Measurements from ENCODE around the gene ST14.

ST14 gene

DNA sequence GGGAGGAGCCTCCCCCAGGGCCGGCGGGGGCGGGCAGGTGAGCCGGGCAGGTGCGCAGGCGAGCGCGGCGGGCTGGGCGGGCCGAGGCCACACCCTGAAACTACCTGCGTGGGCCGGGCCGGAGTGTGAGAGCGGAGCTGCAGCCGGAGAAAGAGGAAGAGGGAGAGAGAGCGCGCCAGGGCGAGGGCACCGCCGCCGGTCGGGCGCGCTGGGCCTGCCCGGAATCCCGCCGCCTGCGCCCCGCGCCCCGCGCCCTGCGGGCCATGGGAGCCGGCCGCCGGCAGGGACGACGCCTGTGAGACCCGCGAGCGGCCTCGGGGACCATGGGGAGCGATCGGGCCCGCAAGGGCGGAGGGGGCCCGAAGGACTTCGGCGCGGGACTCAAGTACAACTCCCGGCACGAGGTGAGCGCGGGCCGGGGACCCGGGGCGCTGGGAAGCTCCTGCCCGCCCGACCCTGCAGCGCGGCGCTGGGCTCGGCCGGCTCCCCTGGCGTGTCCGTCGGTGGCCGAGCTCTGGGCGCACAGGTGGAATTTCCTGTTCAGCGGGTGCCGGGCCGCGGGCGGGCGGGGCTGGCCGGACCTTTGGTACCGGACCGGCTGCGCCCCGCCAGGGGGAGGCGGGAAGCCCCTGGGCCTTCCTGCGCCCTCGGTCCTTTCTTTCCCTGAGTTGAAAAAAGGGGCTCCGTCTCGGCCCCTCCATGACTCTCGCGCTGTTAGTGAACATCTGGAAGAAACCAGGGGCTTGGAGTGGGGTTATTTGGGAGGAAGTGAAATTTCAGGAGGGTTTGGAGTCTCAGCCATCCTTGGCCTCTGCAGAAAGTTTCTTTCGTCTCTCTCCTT lies at the start of gene ST14:
ST14 (plus strand) TSS at position 126 of the 841 bp plus-strand sequence; CDS start at position 324, 198 bp downstream.
- no peak for DNase-seq (ENCODE audit: low read depth in 1 of 2, low spot score in 1 of 2)

DNA sequence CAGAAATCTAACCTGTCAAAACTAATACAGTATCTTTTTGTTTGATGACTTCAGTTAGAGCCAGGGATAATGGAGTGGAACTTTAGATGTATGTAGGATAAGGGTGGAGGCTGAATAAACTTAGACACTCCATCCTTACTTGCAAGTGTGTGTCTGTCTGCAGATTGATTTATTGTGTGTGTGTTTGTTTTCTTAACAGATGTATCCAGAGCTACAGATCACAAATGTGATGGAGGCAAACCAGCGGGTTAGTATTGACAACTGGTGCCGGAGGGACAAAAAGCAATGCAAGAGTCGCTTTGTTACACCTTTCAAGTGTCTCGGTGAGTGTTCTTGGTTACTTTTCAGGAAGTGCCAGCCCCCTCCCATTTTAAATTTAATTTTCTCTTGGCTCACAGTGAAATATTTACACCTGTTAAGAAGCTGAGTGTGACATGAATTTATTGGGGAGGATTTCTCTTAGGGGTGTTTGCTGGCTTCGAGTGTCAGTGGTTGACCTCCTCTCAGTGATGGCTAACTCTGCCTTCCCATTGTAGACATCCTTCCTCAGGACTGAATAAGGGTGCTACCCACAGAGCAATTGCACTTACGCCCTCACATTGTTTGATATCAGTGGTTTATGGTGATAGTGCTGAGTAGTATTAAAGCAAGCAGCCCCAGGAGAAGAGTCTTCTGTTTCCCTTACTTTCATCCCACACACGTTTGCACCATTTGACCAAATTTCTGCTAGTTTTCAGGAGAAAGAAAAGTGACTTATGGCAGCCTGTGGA lies 49.1 kb upstream of the ST14 start:
- no peak for DNase-seq (ENCODE audit: low read depth in 1 of 2, low spot score in 1 of 2)

DNA sequence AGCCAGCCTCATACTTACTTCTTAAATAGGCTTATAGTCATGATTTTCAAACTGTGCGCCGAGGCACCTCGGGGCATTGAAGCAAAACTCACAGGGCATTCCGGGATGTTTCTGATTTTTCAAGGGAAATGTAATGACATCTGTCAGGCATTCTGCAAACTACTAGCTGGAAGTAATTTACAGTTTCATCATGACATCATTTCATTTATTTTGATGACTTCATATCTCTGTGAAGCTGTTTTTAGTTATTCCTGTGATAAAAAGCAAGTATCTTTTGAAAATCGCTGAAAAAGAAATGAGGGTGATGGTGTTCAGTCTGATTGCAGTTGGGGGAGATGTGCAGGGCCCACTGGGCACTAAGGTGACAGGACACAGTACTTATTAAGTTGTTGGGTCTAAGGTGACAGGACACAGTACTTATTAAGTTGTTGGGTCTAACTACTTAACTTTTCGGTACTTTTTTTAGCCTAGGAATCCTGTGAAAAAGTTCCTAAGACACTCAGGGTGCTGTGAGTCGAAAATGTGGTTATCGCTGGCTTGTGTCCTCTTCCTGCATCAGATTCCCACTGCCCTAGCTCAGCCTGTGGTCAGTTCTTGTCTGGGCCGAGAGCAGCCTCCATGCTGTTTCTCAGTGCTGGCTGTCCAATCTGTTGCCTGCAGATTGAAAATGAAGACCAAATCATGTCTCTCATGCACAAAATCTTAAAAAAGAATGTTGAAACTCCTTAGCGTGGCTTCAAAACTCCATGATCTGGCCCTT lies 47.3 kb upstream of the ST14 start:
- DNase-seq (ENCODE audit: low read depth in 1 of 2, low spot score in 1 of 2), result no peak

DNA sequence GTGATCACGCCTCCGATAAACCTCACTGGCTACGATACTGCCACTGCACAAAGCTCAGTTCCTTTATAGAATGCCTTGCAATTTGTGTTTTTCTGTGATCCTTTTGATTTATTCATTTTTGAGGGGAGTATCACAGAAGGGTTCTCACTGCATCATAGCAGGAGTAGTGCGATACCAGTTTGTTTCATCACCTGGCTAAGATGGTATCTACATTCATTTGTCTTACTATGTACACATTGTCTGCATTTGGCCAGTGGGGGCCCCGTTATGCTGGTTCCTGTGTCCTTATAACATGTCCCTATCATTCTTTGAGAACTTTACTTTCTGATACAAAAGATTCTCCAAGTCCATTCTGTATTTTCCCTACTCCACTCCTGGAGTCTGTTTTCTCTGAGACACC lies 45.3 kb upstream of the ST14 start:
- DNase-seq (ENCODE audit: low read depth in 1 of 2, low spot score in 1 of 2), result no peak

GRCh38 chr11:130114726-130115125 lies 44.9 kb upstream of the ST14 start:
- DNase-seq (ENCODE audit: low read depth in 1 of 2, low spot score in 1 of 2), result no peak

DNA sequence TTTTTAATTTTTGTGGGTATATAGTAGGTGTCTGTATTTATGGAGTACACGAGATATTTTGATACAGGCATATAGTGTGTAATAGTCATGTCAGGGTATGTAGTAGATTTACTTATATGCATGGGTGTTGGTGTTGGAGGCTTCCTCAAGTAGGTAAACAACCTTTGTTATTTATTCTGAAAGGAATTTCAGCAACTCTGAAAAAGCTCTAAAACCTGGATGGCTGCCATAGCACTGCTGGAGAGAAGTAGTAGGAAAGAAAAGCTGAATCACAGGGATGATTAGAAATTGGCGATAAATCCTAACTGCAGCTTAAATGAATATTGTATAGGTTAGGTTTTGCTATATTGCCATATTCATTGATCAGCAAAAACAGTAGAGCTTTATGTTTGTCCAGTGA lies 44.4 kb upstream of the ST14 start:
- DNase-seq (ENCODE audit: low read depth in 1 of 2, low spot score in 1 of 2), result no peak

- DNase-seq (ENCODE audit: low read depth in 1 of 2, low spot score in 1 of 2), result no peak
These were observed 41.4 kb upstream of the ST14 start for GRCh38 chr11:130118165-130118564.

GRCh38 chr11:130118636-130119387 lies 40.8 kb upstream of the ST14 start:
- peak in 1 of 2 donors; percentile 1 for DNase-seq (ENCODE audit: low read depth in 1 of 2, low spot score in 1 of 2)

DNA sequence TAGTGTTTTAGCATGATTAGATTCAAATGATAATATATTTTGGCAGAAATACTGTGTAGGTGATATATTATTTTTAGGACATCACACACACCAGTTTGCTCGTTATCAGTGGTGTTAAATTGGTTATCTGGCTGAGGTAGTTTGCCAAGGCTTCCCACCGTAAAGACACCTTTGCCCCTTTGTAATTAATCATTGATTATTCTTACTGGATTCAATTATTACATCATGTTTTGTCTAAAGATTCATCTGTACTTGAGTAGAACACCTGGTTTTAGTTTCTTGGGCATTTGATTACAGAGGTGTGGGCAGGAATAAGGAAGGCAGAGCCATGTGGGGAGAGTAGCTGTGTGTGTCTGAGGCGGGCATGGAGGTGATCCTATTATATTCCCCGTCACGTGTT lies 39.5 kb upstream of the ST14 start:
- no peak for DNase-seq (ENCODE audit: low read depth in 1 of 2, low spot score in 1 of 2)

- DNase-seq (ENCODE audit: low read depth in 1 of 2, low spot score in 1 of 2), result peak in 1 of 2 donors; percentile 3
These were observed 38.1 kb upstream of the ST14 start for GRCh38 chr11:130121445-130121978.

DNA sequence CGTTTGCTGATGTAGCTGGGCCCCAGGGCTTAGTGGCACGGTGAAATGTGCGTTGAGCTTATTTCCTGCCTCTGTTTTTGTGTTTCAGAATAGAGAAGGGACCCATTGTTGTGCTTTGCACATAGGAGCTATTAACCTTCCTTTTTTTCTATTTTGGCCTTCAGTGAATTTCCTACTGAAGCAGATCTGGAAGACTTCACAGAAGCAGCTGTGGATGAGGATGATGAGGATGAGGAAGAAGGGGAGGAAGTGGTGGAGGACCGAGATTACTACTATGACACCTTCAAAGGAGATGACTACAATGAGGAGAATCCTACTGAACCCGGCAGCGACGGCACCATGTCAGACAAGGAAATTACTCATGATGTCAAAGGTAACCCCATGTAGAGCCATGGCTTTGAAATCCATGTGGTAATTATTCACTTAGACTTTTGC lies 37.4 kb upstream of the ST14 start:
- peak in 1 of 2 donors; percentile 10 for DNase-seq (ENCODE audit: low read depth in 1 of 2, low spot score in 1 of 2)

DNA sequence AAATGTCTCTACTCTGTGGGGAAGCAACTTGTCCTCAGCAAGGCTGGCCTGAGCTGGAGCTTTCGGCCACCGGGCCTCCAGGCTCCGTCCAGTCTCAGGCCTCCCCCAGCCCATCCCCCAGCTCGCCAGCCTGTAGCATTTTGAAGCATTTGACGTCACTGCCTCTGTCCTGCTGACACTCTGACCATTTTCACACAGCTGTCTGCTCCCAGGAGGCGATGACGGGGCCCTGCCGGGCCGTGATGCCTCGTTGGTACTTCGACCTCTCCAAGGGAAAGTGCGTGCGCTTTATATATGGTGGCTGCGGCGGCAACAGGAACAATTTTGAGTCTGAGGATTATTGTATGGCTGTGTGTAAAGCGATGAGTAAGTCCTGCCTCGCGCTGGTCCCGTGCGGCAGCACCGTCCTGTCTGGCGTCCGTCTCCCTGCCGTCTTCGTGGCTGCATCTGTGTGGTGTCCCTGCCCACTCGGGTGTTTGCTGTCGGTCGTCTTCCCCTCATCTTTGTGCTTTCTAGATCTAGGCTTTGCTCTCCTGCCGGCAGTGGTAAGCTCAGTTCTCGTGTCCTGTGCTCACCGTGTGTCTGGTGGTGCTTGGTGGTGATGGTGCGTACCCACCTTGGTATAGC lies 36.1 kb upstream of the ST14 start:
- DNase-seq (ENCODE audit: low read depth in 1 of 2, low spot score in 1 of 2), result no peak

GRCh38 chr11:130124096-130124495 lies 35.5 kb upstream of the ST14 start:
- DNase-seq (ENCODE audit: low read depth in 1 of 2, low spot score in 1 of 2), result no peak

DNA sequence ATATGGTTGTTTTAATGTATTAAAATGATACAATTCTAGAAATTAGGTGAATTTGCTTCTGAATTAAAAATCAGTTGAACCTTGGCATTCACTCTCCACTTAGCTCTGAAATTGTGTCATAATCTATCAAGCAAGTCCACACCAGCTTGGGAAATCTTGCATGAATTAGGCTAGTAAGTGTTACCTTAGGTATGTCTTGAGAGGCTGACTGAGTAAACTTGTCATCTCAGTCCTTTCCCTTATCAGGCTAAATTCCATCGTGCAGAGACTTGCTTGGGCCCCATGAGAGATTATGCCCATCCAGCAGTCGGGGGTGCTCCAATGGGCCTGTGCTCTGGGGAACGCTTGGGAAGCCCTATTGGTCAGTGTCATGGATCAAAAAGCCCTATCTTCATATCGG lies 33.9 kb upstream of the ST14 start:
- no peak for DNase-seq (ENCODE audit: low read depth in 1 of 2, low spot score in 1 of 2)

GRCh38 chr11:130126516-130126915 lies 33.1 kb upstream of the ST14 start:
- no peak for DNase-seq (ENCODE audit: low read depth in 1 of 2, low spot score in 1 of 2)

DNA sequence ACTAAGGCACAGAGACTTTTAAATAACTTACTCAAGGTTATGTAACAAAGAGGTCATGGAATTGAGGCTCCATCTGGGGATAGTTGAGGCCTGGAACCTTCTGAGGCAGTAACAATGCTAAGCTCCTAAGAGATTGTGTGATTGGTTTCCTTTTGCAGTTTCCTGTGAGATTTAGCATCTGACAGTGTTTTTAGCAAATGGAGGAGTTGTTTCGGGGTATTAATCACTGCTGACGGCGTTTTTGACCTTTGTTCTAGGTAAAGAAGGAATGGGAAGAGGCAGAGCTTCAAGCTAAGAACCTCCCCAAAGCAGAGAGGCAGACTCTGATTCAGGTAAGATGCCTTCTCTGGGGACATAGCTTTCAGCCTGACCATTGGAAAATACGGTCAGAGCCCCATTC lies 32.1 kb upstream of the ST14 start:
- no peak for DNase-seq (ENCODE audit: low read depth in 1 of 2, low spot score in 1 of 2)

DNA sequence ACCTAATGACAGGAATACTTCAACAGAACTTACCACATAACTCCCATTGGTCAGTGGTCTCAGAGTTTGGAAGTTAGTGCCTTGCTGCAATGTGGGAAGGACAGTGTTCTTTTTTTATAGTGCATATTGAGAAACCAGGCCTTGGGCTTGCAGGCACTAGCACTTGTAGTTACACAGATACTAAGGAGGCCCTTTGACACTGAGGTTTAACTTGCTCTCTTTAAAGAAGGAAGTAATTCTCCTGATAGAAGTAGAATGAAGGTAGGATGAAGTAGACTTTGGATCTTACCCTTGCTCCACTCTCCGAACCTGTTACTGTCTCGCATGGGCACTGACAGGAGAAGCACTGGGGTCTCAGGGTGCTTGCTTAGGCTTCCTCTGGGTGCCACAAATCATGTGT lies 31.0 kb upstream of the ST14 start:
- no peak for DNase-seq (ENCODE audit: low read depth in 1 of 2, low spot score in 1 of 2)

DNA sequence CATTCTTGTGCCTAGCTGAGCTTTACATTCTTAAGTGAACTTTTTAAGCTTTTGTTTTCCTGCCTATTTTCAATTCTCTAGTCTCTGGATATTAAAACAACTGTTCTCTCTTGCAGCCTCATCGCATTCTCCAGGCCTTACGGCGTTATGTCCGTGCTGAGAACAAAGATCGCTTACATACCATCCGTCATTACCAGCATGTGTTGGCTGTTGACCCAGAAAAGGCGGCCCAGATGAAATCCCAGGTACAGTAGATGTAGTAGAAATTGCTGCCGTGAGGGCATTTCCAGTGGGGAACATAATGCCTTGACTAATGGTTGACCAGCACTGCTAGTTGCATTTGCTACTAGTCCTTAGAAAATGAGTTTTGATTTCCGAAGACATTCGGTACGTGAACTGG lies 29.7 kb upstream of the ST14 start:
- no peak for DNase-seq (ENCODE audit: low read depth in 1 of 2, low spot score in 1 of 2)

DNA sequence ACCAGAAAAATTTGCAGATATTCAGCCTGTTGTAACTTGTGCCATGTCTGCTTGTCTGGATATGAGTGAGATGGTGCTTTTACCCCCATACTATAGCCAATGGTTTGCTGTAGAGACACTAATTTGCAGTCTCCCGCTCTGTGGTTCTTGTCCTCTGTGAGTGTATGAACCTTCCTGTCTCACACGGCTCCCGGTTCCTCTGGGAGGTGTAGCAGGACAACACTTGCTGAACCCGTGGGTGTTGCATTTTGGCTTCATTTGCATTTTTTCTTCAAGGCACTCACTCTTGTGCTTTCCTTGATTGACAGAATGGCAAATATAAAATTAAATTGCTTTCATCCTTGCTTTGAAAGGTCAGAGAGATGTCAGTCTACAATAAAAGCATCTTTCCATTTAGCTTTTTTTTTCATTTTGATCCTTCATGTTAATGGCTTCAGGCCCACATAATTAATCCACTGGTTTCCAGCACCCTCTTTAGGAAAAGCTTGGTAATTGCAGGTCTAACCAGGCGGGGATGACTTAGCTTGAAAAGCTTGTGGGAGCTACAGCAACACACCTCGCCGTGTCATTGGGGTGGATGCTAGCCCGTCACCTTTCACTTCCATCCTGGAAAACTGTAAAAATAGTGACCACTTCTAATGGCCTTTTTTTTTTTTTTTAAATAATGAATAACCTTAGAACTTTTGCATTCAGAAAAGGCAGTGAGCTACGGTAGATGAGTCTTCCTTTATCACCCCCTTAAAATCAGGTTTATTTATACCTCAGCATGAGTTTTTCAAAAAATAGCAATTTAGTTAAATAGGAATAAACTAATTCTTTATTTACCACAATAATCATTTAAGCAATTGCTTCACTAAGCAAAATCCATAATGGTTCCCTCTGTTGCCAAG lies 27.4 kb upstream of the ST14 start:
- DNase-seq (ENCODE audit: low read depth in 1 of 2, low spot score in 1 of 2), result peak in 1 of 2 donors; percentile 53

Data from activated CD4-positive, alpha-beta T cell treated with anti-CD3 and anti-CD28 coated beads, Interleukin-2, amount 50 U/mL, for 24 hours (primary cell).